NCI-H510A (cell line): ENCODE data around the gene TRIM38.

ENCODE experiments used
- DNase-seq: peaks from one replicate; lab custom pipeline; 2025; lab: John Stamatoyannopoulos, UW

TRIM38 gene

GRCh38 chr6:26026833-26027490 is 64.4 kb downstream of the TRIM38 start:
- peak; percentile 91 for DNase-seq

GRCh38 chr6:26027491-26028211 is 65.0 kb downstream of the TRIM38 start:
- DNase-seq: no peak

GRCh38 chr6:26028212-26028745 is 65.7 kb downstream of the TRIM38 start:
- no peak for DNase-seq

- DNase-seq: no peak
Observed at GRCh38 chr6:26028746-26029569, 66.4 kb downstream of the TRIM38 start.

- DNase-seq: no peak
Observed at GRCh38 chr6:26029570-26029856, 66.9 kb downstream of the TRIM38 start.

GRCh38 chr6:26029857-26030653 is 67.5 kb downstream of the TRIM38 start:
- no peak for DNase-seq

- DNase-seq: no peak
Observed at GRCh38 chr6:26030716-26031115, 68.1 kb downstream of the TRIM38 start.

- DNase-seq: no peak
Observed at GRCh38 chr6:26031151-26031594, 68.6 kb downstream of the TRIM38 start.

GRCh38 chr6:26031595-26032339 is 69.2 kb downstream of the TRIM38 start:
- peak; percentile 87 for DNase-seq

- no peak for DNase-seq
Observed at GRCh38 chr6:26032340-26033084, 69.9 kb downstream of the TRIM38 start.

GRCh38 chr6:26033085-26033940 is 70.7 kb downstream of the TRIM38 start:
- DNase-seq: peak; percentile 63

GRCh38 chr6:26033941-26034354 is 71.3 kb downstream of the TRIM38 start:
- no peak for DNase-seq

- DNase-seq: no peak
Observed at GRCh38 chr6:26034905-26035304, 72.3 kb downstream of the TRIM38 start.
